HG03520 (cell line): ENCODE data around the gene C1QL4.
"Not testable (repeated sequence)": the region's sequence is repeated elsewhere in the genome, so short reads cannot be mapped to it uniquely, and the experiment has no call there.

Source experiments
- ATAC-seq: cut with Tn5 transposase; IDR thresholded peaks from one replicate; pipeline ENCODE4 v1.9.1; 2021; ENCODE audit warnings: mild to moderate bottlenecking, moderate library complexity; ENCODE audit not compliant: unreplicated experiment

The C1QL4 gene

GRCh38 chr12:49336645-49337584 lies at the start of gene C1QL4:
Gene C1QL4 (minus strand): TSS chr12:49337188. CDS start chr12:49336477, 711 bp downstream.
- ATAC-seq: peak; percentile 73

- not testable (repeated sequence) for ATAC-seq
Measured at GRCh38 chr12:49380184-49380583, 43.2 kb upstream of the C1QL4 start.

DNA sequence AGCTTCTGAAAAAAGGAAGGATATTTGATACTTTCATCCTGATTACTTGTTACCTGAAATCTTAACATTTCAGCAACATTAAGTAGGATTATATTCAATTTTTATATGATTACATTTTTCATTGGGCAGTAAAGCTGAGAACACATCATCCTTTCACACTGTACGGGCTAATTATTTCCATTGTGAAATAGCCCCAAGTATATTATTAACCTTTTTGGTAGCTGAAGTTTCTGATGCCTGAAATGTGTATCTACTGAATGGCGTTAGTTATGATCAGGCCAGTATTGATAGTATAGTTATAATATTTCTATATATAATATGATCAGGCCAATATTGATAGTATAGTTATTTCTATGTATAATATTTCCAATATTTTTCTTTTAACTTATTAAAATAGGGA lies 40.4 kb upstream of the C1QL4 start:
- ATAC-seq: no peak

GRCh38 chr12:49375406-49375805 lies 38.4 kb upstream of the C1QL4 start:
- ATAC-seq: no peak

DNA sequence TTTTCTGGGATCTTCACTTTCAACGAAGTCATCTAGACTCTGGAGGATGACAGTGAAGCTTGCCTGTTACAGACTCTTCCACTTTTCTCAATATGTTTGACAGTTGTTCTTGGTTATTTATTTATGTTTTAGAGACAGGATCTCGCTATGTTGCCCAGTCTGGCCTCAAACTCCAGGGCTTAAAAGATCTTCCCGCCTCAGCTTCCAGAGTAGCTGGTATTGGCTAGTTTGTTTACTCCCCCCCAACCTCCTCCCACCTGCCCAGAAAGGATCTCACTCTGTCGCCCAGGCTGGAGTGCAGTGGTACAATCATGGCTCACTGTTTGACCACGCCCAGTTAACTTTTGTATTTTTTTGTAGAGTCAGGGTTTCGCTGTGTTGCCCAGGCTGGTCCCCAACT lies 33.6 kb upstream of the C1QL4 start:
- no peak for ATAC-seq

DNA sequence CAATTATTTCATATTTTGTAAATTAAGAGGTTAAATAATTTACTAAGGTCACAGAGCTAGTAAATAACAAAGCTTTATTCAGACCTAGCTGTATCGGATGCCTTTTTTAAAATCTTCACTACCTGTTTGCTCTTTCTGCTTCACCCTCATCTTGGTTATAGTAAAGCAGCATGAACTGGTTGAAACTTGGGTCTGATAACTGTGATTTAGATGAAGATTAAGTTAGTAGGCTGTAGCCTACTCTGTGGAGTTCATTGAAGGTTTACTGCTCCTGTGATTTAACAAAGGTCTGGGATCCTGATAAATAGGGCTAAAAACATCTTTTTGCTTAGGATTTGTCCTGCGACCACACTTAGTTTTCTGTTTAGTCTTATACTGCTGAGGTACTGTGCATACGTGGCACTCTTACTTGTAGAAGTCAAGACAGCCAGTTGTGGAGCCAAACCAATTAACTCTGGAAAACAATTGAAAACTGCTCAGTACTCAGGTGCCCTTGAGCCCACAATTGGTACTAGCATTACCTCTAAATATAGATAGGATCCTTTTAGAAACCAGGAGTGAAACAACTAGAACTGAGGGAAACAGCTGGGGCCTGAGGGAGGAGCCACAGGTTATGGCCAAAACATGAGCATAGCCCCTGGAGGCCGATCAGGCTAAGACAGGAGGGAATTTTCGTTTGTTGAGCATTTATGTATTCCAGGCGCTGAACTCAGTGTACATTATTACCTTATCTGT lies 32.6 kb upstream of the C1QL4 start:
- peak; percentile 41 for ATAC-seq

- ATAC-seq: no peak
Measured at GRCh38 chr12:49368240-49368600, 31.2 kb upstream of the C1QL4 start.

DNA sequence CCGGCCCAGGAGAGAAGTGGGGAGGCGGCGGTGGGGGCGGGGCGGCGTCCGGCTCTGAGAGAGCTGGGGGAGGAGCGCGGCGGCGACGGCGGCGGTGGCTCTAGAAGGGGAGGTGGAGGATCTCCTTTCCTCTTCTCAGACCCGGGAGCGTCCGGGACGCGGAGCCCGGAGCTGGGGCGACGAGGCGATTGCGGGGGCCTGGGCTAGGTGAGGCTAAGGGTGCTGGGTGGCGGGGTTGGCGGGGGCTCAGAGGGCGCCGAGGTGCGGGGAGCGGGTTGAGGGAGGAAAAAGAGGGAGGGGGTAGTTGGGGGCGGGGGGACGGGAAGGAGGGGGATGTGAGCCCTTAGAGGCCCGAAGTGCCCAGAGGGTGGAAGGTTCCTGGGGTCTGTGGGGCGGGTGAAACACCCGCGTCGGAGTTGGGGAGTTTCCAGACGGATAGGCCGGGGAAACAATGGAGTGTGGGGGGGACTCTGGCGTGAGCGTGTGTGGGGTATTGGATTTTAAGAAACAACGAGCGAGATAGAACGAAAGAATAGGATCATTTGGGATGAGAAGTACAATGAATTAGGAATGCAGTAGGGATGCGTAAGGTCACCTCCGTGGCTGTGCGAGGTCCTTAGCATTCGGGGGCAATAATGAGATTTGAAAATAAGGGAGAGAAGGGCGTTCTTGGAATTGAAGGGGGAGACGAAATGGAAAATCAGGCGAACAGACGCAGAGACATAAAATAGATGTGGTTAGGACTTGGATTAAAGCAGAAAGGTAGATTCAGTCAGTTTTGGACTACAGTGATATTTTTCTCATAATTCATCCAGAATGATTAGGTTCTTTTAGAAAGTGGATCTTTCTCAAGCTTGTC lies 30.6 kb upstream of the C1QL4 start, which contains the start of gene SPATS2:
TSS of gene SPATS2 (plus strand) at position 82 of the 859 bp plus-strand sequence. CDS start 93,551 bp downstream, outside the sequence.
- no peak for ATAC-seq

GRCh38 chr12:49366652-49367380 lies 29.8 kb upstream of the C1QL4 start:
- peak; percentile 58 for ATAC-seq

DNA sequence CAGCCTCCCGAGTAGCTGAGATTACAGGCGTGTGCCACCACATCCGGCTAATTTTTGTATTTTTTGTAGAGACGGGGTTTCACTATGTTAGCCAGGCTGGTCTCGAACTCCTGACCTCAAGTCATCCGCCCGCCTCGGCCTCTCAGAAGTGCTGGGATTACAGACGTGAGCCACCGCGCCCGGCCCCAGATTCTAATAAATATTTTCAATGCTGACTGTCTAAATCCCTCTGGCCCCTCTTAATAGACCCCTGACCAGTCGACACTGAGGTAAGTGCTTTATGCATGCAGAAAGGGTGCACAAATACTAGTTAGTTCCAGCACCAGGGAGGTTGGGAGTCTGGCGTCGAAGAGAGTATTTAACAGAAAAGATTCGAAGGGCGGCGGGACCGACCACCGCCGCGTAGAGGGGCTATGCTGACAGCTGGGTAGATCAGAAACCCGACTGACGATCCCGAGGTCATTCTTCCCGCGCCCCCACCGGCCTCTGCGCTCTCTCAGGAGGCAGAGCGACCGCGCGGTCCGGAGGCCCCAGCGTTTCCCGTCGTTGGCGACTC lies 29.2 kb upstream of the C1QL4 start:
- ATAC-seq: no peak

- ATAC-seq: no peak
Measured at GRCh38 chr12:49365542-49365941, 28.6 kb upstream of the C1QL4 start.

- no peak for ATAC-seq
Measured at GRCh38 chr12:49364989-49365388, 28.0 kb upstream of the C1QL4 start.

DNA sequence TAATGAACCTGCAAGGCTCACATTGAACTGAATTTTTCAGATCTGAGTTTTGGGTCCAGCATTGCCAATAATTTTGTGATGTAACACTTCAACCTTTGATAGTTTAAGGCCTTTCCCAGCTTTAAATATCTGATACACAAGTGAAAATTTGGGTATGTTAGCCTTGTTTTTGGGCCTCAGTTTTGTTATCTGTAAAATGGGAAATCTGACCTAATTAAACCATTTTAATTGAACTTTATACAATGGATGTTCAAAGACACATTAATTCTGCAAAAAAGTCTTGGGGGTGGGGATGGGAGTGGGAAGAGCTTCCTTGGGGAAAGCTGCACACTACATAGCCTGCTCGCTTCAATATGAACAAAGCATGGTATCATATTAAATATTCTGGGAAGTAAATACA lies 25.1 kb upstream of the C1QL4 start:
- ATAC-seq: no peak

DNA sequence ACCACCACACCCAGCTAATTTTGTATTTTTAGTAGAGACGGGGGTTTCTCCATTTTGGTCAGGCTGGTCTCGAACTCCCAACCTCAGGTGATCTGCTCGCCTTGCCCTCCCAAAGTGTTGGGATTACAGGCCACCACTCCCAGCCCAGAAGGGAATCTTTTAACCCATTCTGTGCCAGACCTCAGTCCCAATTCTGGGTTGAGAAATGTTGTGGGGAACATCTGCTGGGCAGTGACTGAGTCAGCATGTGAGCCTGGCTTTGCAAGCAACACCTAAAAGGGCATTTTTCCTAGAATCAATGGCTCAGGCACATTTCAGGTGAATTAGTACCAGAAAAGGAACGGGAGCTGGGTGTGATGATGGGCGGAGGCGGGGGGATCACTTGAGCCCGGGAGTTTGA lies 22.7 kb upstream of the C1QL4 start:
- no peak for ATAC-seq

DNA sequence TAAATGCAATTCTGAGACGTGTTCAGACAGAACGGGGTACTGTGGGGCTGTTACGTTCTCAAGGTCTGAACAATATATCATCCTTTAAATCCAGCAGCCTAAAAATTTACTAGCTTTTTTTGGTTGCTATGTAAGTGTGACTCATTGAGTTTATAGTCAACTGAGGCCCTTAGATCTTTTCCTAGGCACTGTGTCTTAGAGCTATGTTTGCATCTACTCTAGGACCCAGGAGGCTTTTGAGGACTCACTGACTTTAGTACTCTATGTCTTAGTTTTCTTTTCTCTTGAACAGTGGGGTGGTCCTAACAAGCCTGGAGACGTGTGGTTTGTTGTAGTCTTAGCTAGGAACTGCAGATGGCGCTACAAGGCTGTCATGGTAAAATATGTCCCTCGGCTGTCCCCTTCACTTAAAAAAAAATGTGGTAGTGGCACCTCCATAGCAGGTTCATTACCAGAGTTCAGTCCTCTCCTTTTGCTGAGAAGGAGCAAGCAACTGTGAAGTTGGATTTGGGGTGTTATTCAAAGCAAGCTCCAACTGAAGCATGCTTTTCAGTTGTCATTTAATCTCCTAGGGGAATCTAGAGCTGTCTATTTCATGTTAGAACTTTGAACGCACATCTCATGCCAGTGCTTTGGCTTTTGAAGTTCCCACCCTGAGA lies 21.6 kb upstream of the C1QL4 start:
- no peak for ATAC-seq

DNA sequence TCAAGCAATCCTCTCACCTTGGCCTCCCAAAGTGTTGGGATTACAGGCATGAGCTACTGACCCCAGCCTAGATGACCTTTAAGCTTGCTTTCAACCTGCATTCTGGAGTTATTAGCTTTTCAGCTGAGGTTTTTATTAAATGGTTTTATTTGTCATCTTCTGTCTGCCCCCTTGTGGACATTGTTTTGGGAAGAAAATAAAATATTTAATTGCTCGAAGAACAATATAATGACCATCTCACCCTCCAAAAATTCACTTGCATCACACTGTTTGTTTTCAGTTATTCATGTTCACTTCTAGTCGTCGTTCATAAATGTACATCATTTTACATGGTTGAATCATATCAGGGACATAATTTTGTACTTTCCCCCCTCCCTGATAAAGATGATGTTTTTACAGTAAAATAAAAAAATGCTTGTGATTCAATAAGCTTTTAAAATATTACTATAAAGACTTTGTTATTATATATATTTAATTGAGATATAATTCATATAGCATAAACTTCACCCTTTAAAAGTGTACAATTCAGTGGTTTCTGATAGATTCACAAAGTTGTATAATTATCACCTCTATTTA lies 20.2 kb upstream of the C1QL4 start:
- ATAC-seq: no peak

GRCh38 chr12:49355913-49356312 lies 18.9 kb upstream of the C1QL4 start:
- ATAC-seq: no peak

DNA sequence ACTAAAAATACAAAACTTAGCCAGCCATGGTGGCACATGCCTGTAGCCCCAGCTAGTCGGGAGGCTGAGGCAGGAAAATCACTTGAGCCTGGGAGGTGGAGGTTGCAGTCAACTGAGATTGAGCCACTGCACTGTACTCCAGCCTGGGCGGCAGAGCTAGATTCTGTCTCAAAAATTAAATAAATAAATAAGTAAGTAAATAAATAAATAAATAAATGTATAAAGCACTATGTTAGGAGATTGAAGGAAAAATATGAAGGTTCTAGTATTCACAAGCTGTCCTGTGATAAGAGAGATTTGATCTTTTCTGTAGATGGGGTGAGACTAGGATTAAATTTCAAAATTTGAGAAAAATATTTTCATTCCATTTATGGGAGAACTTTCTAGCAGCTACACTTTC lies 15.4 kb upstream of the C1QL4 start:
- ATAC-seq: no peak

- ATAC-seq: no peak
Measured at GRCh38 chr12:49349266-49349665, 12.3 kb upstream of the C1QL4 start.
